MM.1S (cell line): ENCODE measurements around the gene TTC7B.

ENCODE experiments used
- CTCF ChIP-seq: fragments of 300-600 bp; sonication (generic); IDR thresholded peaks from 2 replicates; pipeline ENCODE4 v1.5.1; 2016; ENCODE audit warnings: antibody characterized with exemption, low read length, mixed read lengths
- EZH2 ChIP-seq: fragments of 300-600 bp; sonication (generic); optimal IDR thresholded peaks from 2 replicates; pipeline ENCODE3; 2017; ENCODE audit warnings: low read depth, mild to moderate bottlenecking, antibody characterized with exemption, low read length, mixed read lengths

GRCh38 chr14:90616881-90617280 lies 199.3 kb downstream of the TTC7B start:
- TF ChIP-seq CTCF (no peak), EZH2 (no peak)
